H1 (cell line): ENCODE data around the gene MMP13. TPM values are rescaled to one million over a fixed set of nuclear protein-coding genes. Genes with fewer than 3 reads are reported as not detected.

Experiments used
- EP300 ChIP-seq, 2 experiments: IDR thresholded peaks; 1 replicate in 1 of 2; 2 replicates in 1 of 2; pipeline ENCODE4 v1.6.1; 2011 to 2012; ENCODE audit warnings: low read depth in 2 of 2, low read length in 2 of 2, mild to moderate bottlenecking in 2 of 2, borderline replicate concordance in 1 of 2, inconsistent platforms in 1 of 2, moderate library complexity in 1 of 2
- polyA plus RNA-seq, 7 experiments: library from polyadenylated mRNA; depleted of rRNA in 3 of 7; stranded (reverse) in 5 of 7; unstranded in 2 of 7; fragments of >200 nt in 5 of 7; fragments of 200-250 nt in 2 of 7; gene quantifications; 1 replicate in 5 of 7; 2 replicates in 1 of 7; 4 replicates in 1 of 7; pipeline versions ENCODE4 v1.2.1 to v1.2.3, GENCODE V29; 2011 to 2013; ENCODE audit warnings: missing spikeins in 2 of 7, mixed read lengths in 2 of 7
- total RNA-seq: library from RNA; stranded (reverse); fragmentation: NEBNext Ultra II Directional; extraction: Animal tissue kit (Norgen Biotek cat#: 25700); gene quantifications from 2 replicates; pipeline ENCODE4 v1.2.1, GENCODE V29; 2021

MMP13 gene
- total and polyA plus RNA-seq, 2 of the 8 experiments (the other 6 are each of a cell fraction or from before 2014, with no cell fraction given) = not detected

DNA sequence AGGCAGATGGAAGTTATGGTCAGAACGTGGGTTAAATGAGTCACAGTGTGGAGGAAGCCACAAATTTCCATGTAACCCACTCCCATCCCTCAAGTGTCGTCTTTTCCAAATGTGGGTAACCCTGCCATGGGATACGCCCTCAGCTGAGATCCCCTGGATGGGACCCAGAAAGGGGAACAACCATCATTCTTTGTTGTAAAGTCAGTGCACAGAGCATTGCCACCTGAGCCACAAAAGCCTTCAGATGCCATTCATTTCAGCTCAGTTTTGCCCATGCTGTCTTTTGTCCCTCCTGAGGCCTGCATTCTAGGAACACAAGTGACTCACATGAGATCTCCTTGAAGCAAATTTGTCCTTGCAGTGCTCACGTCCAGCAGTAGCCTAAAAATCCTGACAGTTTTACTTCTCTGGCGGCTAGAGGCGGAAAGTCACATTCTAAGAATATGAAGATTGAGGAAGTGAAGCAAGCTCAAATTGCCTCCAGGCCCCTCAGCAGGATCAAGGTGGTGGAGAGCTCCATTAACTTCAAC lies 30.6 kb downstream of the MMP13 start (continued):
- TF ChIP-seq EP300 (IDR thresholded peaks at IDR 0.05; ENCODE audit: borderline replicate concordance in 1 of 2, low read depth in 2 of 2, low read length in 2 of 2) = no peak
- TF ChIP-seq, all 59 proteins: peak for 0
